CD4-positive, alpha-beta T cell (primary cell): ENCODE measurements around the gene CIB4. TPM values are rescaled to one million over a fixed set of nuclear protein-coding genes. Genes with fewer than 3 reads are reported as not detected.

Experiments used
- ATAC-seq: fragments of 200-7000 bp; cut with Tn5 transposase; one replicate; pipeline ENCODE4 v1.10.0; 2022; ENCODE audit warnings: mild to moderate bottlenecking; ENCODE audit not compliant: poor library complexity
- CTCF ChIA-PET: fragments of 350-600 bp; sonication (Branson Sonifier 250); formaldehyde crosslinking; loops from one replicate; lab custom pipeline; 2021; ENCODE audit warnings: antibody characterized with exemption, inconsistent platforms; lab: Charles Lee
- POLR2A ChIA-PET: fragments of 350-600 bp; sonication (Branson Sonifier 250); formaldehyde crosslinking; loops from one replicate; lab custom pipeline; 2021; ENCODE audit warnings: antibody characterized with exemption, inconsistent platforms; lab: Charles Lee
- DNase-seq, 14 experiments: peaks; one replicate each; pipeline ENCODE4 v3.0.0-alpha.2; 2013 to 2020; ENCODE audit warnings: mixed read lengths in 2 of 14
- H3K27ac ChIP-seq, 2 donors: one replicate each; pipeline versions ENCODE4 v1.5.1 to v1.7.0; 2013; ENCODE audit warnings: low read length in 2 of 2, low read depth in 1 of 2, mild to moderate bottlenecking in 1 of 2
- H3K27me3 ChIP-seq, 2 experiments: 1 replicate in 1 of 2; 2 replicates in 1 of 2; pipeline versions ENCODE4 v1.6.1 to v1.7.0; 2013; ENCODE audit warnings: low read length in 2 of 2, control low read depth in 1 of 2, mild to moderate bottlenecking in 1 of 2, moderate library complexity in 1 of 2; ENCODE audit not compliant: insufficient read depth in 2 of 2, control insufficient read depth in 1 of 2
- H3K36me3 ChIP-seq: one replicate; pipeline ENCODE4 v1.6.1; 2013; ENCODE audit warnings: low read length, control low read depth; ENCODE audit not compliant: insufficient read depth
- H3K4me1 ChIP-seq: one replicate; pipeline ENCODE4 v1.6.1; 2013; ENCODE audit warnings: low read length, control low read depth; ENCODE audit not compliant: insufficient read depth
- H3K4me3 ChIP-seq: one replicate; pipeline ENCODE4 v1.5.1; 2013; ENCODE audit warnings: mild to moderate bottlenecking, low read length, moderate library complexity
- H3K9me3 ChIP-seq, 2 experiments: 1 replicate in 1 of 2; 2 replicates in 1 of 2; pipeline versions ENCODE4 v1.6.1 to v1.7.0; 2013; ENCODE audit warnings: low read length in 2 of 2, mild to moderate bottlenecking in 2 of 2, control low read depth in 1 of 2, moderate library complexity in 1 of 2; ENCODE audit not compliant: control insufficient read depth in 1 of 2, insufficient read depth in 1 of 2
- H3K27ac Mint-ChIP-seq: one replicate; pipeline ENCODE4 v1.8.0; 2020; ENCODE audit warnings: mixed read lengths
- H3K27me3 Mint-ChIP-seq: one replicate; pipeline ENCODE4 v1.8.0; 2021; ENCODE audit warnings: mixed read lengths
- H3K36me3 Mint-ChIP-seq: one replicate; pipeline ENCODE4 v1.8.0; 2021; ENCODE audit warnings: low read depth, mixed read lengths
- H3K4me1 Mint-ChIP-seq: one replicate; pipeline ENCODE4 v1.8.0; 2021; ENCODE audit warnings: low read depth, mixed read lengths
- H3K4me3 Mint-ChIP-seq: one replicate; pipeline ENCODE4 v1.8.0; 2020; ENCODE audit warnings: mild to moderate bottlenecking, mixed read lengths
- H3K9me3 Mint-ChIP-seq: one replicate; pipeline ENCODE4 v1.8.0; 2020; ENCODE audit warnings: mixed read lengths
- CTCF ChIP-seq: fragments of 200-600 bp; IDR thresholded peaks from one replicate; pipeline ENCODE4 v1.8.0; 2022; ENCODE audit warnings: antibody characterized with exemption, mild to moderate bottlenecking
- intact Hi-C, 2 experiments: fragments of 100-400 bp; cut with DNase I in 1 of 2; cut with micrococcal nuclease in 1 of 2; formaldehyde crosslinking; loops; one replicate each; pipeline versions ENCODE4 v1.15.1 to v1.9.0; 2023 to 2025; cut with DNase I, micrococcal nuclease
- total RNA-seq, 174 experiments: library from RNA in 2 of 174; stranded (reverse) in 2 of 174; gene quantifications; one replicate each; pipeline ENCODE4 v1.2.3 and lab custom pipeline; 2021 to 2026

The CIB4 gene
- total RNA-seq, 2 experiments from 2014 or later = not detected

- Histone ChIP-seq H3K36me3 (no peaks in the 10 kb centered on the region), H3K4me3 (no peak overlapping the region), H3K27me3 (peaks cover 39 to 55% of the 10 kb centered on the region in 2 experiments), H3K4me1 (peaks cover 12% of the 10 kb centered on the region), H3K9me3 (no peaks in the 10 kb centered on the region), H3K27ac (no peak overlapping the region)
- no peak for TF ChIP-seq CTCF
- H3K9me3 Mint-ChIP-seq = no peaks in the 10 kb centered on the region
- no peaks in the 10 kb centered on the region for H3K36me3 Mint-ChIP-seq
- ATAC-seq = no peak
- H3K4me3 Mint-ChIP-seq = no peak overlapping the region
- H3K4me1 Mint-ChIP-seq = no peaks in the 10 kb centered on the region
- DNase-seq = peak in 1 of 14 experiments; percentile 26
- H3K27me3 Mint-ChIP-seq = peaks cover 66% of the 10 kb centered on the region
- ChIA-PET CTCF (no interaction called here), POLR2A (no interaction called here)
- no peak overlapping the region for H3K27ac Mint-ChIP-seq
- intact Hi-C loops = no loop called here
Observed at GRCh38 chr2:26558271-26559043, 82.7 kb downstream of the CIB4 start.

GRCh38 chr2:26557244-26557925, 83.8 kb downstream of the CIB4 start:
- Mint-ChIP-seq H3K36me3 (no peaks in the 10 kb centered on the region), H3K27ac (no peak overlapping the region), H3K27me3 (peaks cover 66% of the 10 kb centered on the region), H3K4me3 (no peak overlapping the region), H3K4me1 (no peaks in the 10 kb centered on the region), H3K9me3 (no peaks in the 10 kb centered on the region)
- H3K36me3 ChIP-seq = no peaks in the 10 kb centered on the region
- H3K27me3 ChIP-seq = peaks cover 35 to 51% of the 10 kb centered on the region in 2 experiments
- ChIA-PET CTCF (no interaction called here), POLR2A (no interaction called here)
- H3K27ac ChIP-seq = no peak overlapping the region
- peaks cover 6% of the 10 kb centered on the region for H3K4me1 ChIP-seq
- DNase-seq (peak in 1 of 14 experiments; percentile 20), ATAC-seq (no peak)
- intact Hi-C loops = no loop called here
- no peaks in the 10 kb centered on the region for H3K9me3 ChIP-seq
- TF ChIP-seq CTCF = no peak
- H3K4me3 ChIP-seq = no peak overlapping the region

- H3K27ac Mint-ChIP-seq = no peak overlapping the region
- no peak for ATAC-seq
- intact Hi-C loops = no loop called here
- peaks cover 65% of the 10 kb centered on the region for H3K27me3 Mint-ChIP-seq
- no peak overlapping the region for H3K4me3 Mint-ChIP-seq
- POLR2A ChIA-PET = no interaction called here
- H3K36me3 Mint-ChIP-seq = no peaks in the 10 kb centered on the region
- no peaks in the 10 kb centered on the region for H3K4me1 ChIP-seq
- no peak overlapping the region for H3K4me3 ChIP-seq
- H3K9me3 ChIP-seq = no peaks in the 10 kb centered on the region
- no peaks in the 10 kb centered on the region for H3K4me1 Mint-ChIP-seq
- H3K36me3 ChIP-seq = no peaks in the 10 kb centered on the region
- CTCF ChIA-PET = no interaction called here
- DNase-seq = peak in 1 of 14 experiments; percentile 25
- no peak overlapping the region for H3K27ac ChIP-seq
- TF ChIP-seq CTCF = no peak
- H3K9me3 Mint-ChIP-seq = no peaks in the 10 kb centered on the region
- peaks cover 27 to 45% of the 10 kb centered on the region in 2 experiments for H3K27me3 ChIP-seq
Observed at GRCh38 chr2:26556309-26557243, 84.6 kb downstream of the CIB4 start.
